SK-N-MC (cell line): ENCODE data around the gene DUSP15.

ENCODE experiments used
- EZH2 ChIP-seq: fragments of 200-600 bp; sonication (generic); IDR thresholded peaks from one replicate; pipeline ENCODE4 v1.6.1; 2017; ENCODE audit warnings: antibody characterized with exemption
- POLR2AphosphoS5 ChIP-seq: IDR thresholded peaks from 2 replicates; pipeline ENCODE4 v1.6.1; 2012; ENCODE audit warnings: mild to moderate bottlenecking, low read depth, low read length, borderline replicate concordance

- TF ChIP-seq POLR2AphosphoS5 (no peak), EZH2 (no peak)
Measured at GRCh38 chr20:31906001-31906400, 35.7 kb upstream of the DUSP15 start.
